ENCODE data around the gene FERD3L.

The FERD3L gene

DNA sequence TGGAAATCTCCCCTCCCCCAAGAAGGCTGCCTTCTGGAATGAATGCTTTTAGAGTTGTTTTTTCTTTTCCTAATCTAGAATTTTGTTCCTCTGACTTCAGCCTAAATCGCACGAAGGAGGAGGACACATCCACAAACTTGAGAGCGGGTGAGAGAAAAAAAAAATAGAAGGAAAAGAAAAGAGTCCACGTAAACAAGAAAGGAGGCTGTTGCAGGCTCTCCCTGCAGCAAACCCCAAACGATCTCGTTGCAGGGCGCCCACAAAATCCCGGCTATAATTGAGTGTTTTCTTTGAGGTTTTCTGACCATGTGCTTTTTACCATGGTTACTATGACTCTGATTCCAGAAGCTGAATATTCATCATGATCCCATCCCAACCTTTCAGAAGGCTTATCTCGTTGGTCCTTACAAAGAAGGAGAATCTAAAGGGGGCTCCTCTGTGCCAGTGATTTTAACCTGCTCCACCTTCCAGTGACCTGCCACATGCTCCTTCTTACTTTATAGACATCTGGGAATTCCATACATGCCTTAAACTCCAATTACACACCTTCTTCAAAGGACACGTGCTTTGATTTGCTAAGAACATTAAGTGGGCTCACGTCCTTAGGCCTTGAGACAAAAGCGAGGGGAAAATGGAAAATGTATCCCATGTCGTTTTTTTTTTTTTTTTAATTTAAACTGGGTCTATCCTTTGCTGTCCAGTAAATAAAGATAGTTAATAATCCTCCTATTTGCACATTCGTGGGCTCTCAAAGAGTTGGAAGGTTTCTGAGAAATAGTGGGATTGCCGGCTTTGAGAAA lies 33.5 kb downstream of the FERD3L start:
- Mint-ChIP-seq H3K4me1 (peaks cover 3% of the 10 kb centered on the region), H3K36me3 (no peaks in the 10 kb centered on the region), H3K4me3 (no peak overlapping the region), H3K27ac (no peak overlapping the region), H3K9me3 (no peaks in the 10 kb centered on the region), H3K27me3 (peaks cover 85% of the 10 kb centered on the region)
- DNase-seq = no peak
- CTCF ChIA-PET = no interaction called here

DNA sequence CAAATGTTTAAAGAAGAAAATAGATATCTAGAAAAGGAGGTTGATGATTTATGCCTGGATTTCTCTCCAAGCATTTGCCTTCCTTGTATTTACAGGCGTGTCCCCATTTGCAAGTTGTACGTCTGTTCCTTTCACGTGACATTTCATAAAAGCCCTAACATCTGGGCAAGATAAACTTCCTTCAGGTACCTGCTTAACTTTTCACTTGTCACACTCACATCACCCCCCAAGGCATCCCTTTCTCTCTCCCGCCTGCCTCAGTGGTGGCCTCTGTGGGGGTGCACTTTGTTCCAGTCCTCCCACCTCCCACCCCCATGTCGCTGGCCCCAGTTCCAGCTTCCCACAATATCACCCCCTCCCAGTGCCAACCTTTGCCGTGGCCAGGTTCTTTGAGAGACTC lies 34.4 kb downstream of the FERD3L start:
- Mint-ChIP-seq H3K9me3 (no peaks in the 10 kb centered on the region), H3K27me3 (peaks cover 85% of the 10 kb centered on the region), H3K4me3 (no peak overlapping the region), H3K36me3 (no peaks in the 10 kb centered on the region), H3K4me1 (no peaks in the 10 kb centered on the region), H3K27ac (no peak overlapping the region)
- CTCF ChIA-PET = no interaction called here
- DNase-seq = no peak

DNA sequence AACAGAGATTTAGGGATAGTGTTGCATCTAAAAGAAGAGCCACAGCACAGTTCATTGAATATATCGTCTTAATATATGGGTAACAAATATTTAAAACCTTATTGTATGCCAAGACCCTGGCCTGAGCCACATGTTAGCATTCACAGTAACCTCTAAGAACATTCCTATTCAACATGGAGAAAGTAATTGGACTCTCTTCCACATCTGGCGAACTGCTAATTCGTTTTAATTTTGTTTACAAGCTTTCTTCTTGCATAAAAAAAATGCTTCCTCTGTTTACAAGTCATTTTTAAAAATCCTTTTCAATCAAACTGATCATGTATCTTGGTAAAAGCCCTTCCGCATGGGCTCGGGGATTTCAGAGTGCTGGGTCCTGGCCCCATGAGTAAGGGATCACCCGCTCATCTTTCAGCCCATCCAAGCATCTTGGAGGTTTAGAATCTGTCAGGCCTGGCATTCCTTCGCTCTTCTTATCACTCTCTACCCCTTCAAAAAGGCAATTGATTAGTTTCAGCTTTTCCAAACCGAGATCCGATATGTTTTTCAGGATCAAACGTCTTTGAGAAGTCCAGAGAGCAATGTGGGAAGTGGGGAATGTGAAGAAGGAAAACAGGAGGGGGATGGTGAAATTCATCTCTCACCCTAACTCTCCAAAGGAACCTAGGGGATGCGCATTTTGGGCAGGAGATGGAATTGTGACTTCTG lies 35.0 kb downstream of the FERD3L start:
- CTCF ChIA-PET = no interaction called here
- Mint-ChIP-seq H3K4me1 (no peaks in the 10 kb centered on the region), H3K9me3 (no peaks in the 10 kb centered on the region), H3K36me3 (no peaks in the 10 kb centered on the region), H3K27me3 (peaks cover 84% of the 10 kb centered on the region), H3K4me3 (no peak overlapping the region), H3K27ac (no peak overlapping the region)
- no peak for DNase-seq

DNA sequence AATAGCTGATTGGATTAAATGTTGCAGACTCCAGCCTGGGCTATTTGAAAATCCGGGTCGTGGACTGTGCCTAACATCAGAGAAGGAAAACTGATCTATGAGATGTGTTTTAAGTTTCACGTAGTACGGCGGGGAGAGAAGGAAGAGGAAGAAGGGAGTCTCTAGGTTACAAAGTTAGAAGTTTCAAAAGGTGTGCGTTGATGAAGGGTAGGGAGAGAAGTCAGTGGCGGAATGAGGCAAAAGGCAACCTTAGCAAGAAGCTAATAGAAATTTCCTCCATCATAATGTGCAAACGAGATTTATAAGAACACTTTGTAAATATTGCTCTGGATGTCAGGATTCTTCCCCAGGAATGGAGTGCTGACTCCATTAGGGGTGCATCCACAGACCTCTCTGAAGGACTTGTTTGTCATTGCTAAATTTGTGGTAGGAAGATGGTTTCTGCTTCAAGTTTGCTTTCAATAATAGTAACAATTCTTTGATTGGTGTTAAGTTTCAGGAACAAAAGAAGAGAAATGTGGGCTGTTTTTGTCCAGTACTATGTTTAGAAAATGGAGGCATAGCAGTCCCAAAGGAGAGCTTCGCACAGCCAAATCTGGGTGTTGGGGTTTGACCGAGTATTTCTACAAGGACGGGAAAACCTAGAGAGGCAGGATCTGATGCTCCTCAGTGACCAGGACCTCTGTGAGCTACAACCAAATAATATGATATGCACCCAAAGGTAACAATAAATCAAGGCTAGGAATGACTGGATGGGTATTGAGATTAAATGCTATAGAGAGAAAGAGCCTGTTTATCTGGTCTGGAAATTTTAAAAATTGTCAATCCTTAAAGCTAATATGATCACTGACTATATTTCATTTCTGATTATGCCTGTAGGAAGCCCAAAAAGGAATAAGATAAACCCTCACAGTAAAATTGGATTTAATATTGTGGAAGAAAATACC lies 35.9 kb downstream of the FERD3L start:
- no peak overlapping the region for H3K27ac Mint-ChIP-seq
- H3K27me3 Mint-ChIP-seq = peaks cover 81% of the 10 kb centered on the region
- H3K36me3 Mint-ChIP-seq = no peaks in the 10 kb centered on the region
- H3K9me3 Mint-ChIP-seq = no peaks in the 10 kb centered on the region
- H3K4me1 Mint-ChIP-seq = no peaks in the 10 kb centered on the region
- DNase-seq = no peak
- H3K4me3 Mint-ChIP-seq = no peak overlapping the region
- CTCF ChIA-PET = no interaction called here

DNA sequence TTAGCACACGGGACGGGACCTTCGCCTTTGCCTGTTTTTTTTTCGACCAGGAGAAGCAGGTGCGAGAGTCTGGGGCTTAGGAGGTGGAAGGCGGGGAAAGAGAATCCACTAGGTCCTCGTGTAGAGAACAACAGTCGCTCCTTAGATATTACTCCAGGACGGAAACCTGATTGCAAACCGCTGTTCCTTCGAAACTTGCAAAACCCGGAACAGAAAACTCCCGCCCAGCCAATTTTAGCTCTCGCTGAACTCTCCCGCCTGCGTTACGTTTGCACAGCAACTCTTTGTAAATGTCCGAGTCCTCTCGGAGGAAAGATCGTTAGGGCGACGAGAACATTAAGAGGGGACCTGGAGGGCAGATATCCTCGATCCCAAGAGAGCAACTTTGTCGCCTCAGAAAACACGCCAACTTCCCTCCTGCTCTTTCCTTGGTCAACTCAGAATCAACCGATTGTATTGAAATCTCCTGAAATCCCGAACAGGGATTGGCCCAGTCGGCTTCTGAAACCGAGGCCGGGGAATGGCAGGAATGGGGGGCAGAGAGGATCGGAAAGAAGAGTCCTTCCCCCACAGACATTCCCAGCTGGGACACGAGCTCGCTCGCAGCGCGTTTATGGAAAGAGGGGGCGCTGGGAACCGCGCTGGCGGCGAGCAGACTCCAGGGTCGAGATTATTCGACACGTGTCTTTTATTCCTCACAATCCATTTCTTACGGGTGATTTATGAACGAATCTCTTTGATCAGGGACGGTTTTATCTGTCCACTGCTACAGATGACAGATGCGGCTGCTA lies 37.7 kb downstream of the FERD3L start:
- H3K36me3 Mint-ChIP-seq = no peaks in the 10 kb centered on the region

DNA sequence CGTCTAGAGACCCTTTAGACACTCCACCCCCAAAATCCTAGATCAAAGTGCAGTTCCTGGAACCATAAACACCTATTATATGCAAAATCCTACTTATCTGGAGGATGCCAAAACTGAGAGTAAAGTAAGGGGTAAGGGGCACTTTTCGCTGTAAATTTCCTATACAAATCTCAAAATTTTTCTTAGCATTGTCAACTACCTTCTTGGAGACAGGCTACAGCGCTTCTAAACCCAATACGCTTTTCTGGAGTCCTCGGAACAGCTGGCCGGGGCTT lies 38.2 kb downstream of the FERD3L start:
- Mint-ChIP-seq H3K4me1 (no peaks in the 10 kb centered on the region), H3K27me3 (peaks cover 62% of the 10 kb centered on the region), H3K9me3 (no peaks in the 10 kb centered on the region), H3K36me3 (no peaks in the 10 kb centered on the region), H3K27ac (no peak overlapping the region), H3K4me3 (no peak overlapping the region)
- CTCF ChIA-PET = no interaction called here
- no peak for DNase-seq

More for the DNA sequence above, 37.7 kb downstream of the FERD3L start:
- CTCF ChIA-PET = no interaction called here
- H3K4me3 Mint-ChIP-seq = no peak overlapping the region
- peaks cover 67% of the 10 kb centered on the region for H3K27me3 Mint-ChIP-seq
- H3K27ac Mint-ChIP-seq = no peak overlapping the region
- H3K4me1 Mint-ChIP-seq = no peaks in the 10 kb centered on the region
- H3K9me3 Mint-ChIP-seq = no peaks in the 10 kb centered on the region
- DNase-seq = no peak

DNA sequence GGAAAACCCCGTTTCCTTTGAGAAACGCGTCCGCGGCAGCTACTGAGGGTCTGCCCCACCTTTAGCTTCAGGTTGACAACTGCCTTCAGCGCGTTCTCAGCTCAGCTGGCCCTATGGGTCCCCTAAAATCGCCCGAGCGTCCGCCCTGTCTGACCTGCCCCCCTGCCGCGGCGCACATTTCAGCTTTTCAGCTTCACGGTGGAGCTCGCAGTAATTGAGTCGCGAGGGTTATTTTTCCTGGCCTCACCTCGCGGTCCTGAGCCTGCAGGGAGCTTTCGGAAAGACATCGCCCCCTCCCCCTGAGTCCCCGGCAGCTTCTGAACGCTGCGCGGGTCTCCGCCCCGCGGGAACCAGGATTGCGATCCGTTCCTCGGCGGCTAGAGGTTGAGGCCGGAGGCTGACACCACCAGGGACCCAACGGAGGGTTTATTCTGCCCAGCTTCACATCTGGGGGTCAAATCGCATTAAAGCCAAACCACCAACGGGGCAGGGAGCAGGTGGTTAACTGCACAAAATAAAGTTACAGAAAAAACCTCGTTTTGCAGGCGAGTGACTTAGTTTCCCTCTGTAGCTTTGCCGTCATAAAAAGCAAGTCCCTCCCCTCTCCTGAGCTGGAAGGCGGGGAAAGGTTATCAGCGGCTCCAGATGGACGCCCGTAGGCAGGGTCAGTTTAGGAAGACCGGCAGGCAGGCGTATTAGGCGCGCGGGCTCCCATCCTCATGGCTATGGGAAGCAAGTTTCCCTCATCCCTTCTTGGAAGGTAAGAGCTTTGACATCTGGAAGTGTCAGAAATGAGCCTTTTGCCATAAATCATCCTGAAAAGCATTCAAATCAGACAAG lies 38.8 kb downstream of the FERD3L start:
- Mint-ChIP-seq H3K36me3 (no peaks in the 10 kb centered on the region), H3K27ac (peak overlapping the region; percentile 28), H3K9me3 (no peaks in the 10 kb centered on the region), H3K27me3 (peaks cover 56% of the 10 kb centered on the region), H3K4me3 (no peak overlapping the region), H3K4me1 (no peaks in the 10 kb centered on the region)
- CTCF ChIA-PET = no interaction called here
- no peak for DNase-seq

DNA sequence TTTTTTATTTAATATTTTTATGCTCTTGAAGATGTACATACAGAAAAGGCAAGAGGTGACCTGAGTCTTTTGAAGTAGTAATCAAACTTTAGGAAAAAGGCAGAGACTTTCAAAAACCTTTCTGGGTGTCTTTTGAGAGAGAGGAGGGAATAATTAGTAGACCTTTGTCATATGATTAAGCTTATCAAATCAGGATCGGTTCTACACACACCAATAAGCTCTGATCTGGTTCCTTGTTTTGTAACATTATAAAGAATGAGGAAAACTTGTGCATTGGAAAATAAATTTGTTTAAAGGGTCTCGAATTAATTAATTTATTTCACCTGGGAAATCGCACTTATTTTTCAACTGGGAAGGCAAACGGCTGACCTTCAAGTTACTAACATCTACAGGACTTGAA lies 39.7 kb downstream of the FERD3L start:
- Mint-ChIP-seq H3K27ac (no peak overlapping the region), H3K27me3 (peaks cover 47% of the 10 kb centered on the region), H3K4me3 (no peak overlapping the region), H3K9me3 (no peaks in the 10 kb centered on the region), H3K36me3 (no peaks in the 10 kb centered on the region), H3K4me1 (no peaks in the 10 kb centered on the region)
- CTCF ChIA-PET = no interaction called here
- DNase-seq = no peak

DNA sequence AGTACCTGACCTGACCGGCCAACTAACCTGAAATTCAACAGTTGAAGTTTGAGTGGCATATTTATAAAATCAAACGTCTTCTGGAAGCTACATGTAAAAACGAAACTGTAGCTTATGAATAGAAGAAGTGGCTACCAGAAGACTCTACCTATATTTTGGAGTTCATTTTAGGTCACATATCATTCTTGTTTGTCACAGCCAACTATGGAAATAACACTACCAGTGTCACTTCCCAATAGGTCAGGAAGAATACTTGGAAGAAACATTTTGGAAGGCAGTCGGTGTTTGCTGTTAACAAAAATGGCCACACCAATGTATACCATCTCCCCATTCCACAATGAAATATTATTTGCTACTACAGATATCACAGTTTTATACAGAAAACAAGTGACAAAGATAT lies 40.4 kb downstream of the FERD3L start:
- Mint-ChIP-seq H3K4me1 (no peaks in the 10 kb centered on the region), H3K27ac (no peak overlapping the region), H3K9me3 (no peaks in the 10 kb centered on the region), H3K27me3 (peaks cover 42% of the 10 kb centered on the region), H3K4me3 (no peak overlapping the region), H3K36me3 (no peaks in the 10 kb centered on the region)
- CTCF ChIA-PET = no interaction called here
- DNase-seq = no peak

DNA sequence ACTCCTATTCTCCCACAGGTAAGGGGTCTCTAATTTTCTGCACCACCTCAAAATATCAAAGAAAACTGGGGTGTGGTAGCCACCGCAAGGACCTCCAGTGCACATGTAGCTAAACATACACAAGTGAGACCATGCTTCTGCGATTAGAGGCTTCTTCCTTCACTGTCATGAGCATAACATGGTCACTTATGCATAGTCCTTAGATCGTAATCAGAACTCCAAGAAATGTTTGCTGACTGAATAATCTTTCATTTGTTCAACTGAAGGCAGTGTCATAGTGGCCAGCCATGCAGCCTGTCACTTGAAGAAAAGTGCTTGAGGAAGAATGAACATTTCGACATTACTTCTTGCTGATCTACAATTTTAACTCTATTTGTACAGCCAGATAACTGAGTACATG lies 42.3 kb downstream of the FERD3L start:
- no peaks in the 10 kb centered on the region for H3K9me3 Mint-ChIP-seq
- H3K27ac Mint-ChIP-seq = no peak overlapping the region
- H3K4me3 Mint-ChIP-seq = no peak overlapping the region
- H3K36me3 Mint-ChIP-seq = no peaks in the 10 kb centered on the region
- CTCF ChIA-PET = no interaction called here
- peaks cover 25% of the 10 kb centered on the region for H3K27me3 Mint-ChIP-seq
- no peak for DNase-seq
- H3K4me1 Mint-ChIP-seq = no peaks in the 10 kb centered on the region

DNA sequence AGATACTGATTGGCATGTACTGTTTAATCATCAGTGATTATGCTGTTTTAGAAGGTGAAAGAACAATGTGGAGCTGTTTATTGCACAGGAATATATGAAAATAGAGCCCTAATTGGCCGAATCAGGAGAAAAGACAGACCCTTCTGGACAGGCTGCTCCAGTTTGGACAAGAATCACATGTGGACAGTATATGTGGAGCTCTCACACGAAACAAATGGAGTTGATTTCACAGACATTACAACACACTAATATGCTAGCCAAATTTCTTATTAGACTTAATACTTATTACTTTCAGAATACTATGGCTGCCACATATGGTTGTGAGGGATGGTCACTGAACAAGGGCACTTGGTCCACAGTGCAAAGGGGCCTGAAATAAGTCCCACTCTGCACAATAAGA lies 43.3 kb downstream of the FERD3L start:
- no peaks in the 10 kb centered on the region for H3K4me1 Mint-ChIP-seq
- no peak overlapping the region for H3K4me3 Mint-ChIP-seq
- H3K27me3 Mint-ChIP-seq = peaks cover 15% of the 10 kb centered on the region
- H3K36me3 Mint-ChIP-seq = no peaks in the 10 kb centered on the region
- no peak overlapping the region for H3K27ac Mint-ChIP-seq
- H3K9me3 Mint-ChIP-seq = no peaks in the 10 kb centered on the region
- DNase-seq = no peak
- CTCF ChIA-PET = no interaction called here

DNA sequence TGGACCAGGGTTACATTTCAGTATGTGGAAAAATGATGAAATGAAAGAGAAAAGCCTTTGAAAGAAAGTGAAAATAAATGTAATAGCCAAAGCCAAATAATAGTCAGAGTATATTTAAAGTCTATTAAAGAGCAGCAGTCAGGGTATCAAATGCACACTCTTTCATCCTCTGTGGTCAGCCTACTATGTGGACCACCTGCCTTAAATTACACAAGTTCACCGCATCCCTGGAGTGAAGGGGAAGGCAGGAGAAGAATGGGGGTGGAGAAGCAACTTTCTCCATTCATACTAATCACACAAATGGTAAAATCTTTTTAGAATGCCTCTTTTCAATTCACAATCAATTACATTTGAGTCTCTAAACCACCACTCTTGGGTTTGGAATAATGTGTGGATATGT lies 43.7 kb downstream of the FERD3L start:
- Mint-ChIP-seq H3K27ac (no peak overlapping the region), H3K36me3 (no peaks in the 10 kb centered on the region), H3K27me3 (peaks cover 11% of the 10 kb centered on the region), H3K4me3 (no peak overlapping the region), H3K9me3 (no peaks in the 10 kb centered on the region), H3K4me1 (no peaks in the 10 kb centered on the region)
- CTCF ChIA-PET = no interaction called here
- DNase-seq = no peak

DNA sequence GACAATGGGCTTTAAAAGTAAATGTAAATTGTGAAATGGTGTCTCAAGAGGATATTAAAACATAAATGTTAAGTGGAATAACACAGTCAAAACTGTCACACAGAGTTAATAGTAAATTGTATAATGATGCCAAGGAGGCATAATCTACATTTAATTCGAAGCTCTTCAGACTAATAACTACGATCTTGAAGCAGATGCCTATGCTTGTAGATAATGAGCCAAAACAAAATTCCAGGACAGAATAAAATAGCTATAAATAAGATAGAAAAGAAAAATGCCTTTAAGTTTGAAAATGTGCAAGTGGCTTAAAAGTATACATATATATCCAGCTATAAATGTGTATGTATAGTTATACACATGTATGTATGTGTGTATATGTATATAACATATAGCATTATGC lies 45.3 kb downstream of the FERD3L start:
- Mint-ChIP-seq H3K9me3 (no peaks in the 10 kb centered on the region), H3K27ac (no peak overlapping the region), H3K27me3 (no peaks in the 10 kb centered on the region), H3K4me1 (no peaks in the 10 kb centered on the region), H3K4me3 (no peak overlapping the region), H3K36me3 (no peaks in the 10 kb centered on the region)
- CTCF ChIA-PET = no interaction called here
- no peak for DNase-seq
